ENCODE data around the gene TMEM115.

TMEM115 gene

DNA sequence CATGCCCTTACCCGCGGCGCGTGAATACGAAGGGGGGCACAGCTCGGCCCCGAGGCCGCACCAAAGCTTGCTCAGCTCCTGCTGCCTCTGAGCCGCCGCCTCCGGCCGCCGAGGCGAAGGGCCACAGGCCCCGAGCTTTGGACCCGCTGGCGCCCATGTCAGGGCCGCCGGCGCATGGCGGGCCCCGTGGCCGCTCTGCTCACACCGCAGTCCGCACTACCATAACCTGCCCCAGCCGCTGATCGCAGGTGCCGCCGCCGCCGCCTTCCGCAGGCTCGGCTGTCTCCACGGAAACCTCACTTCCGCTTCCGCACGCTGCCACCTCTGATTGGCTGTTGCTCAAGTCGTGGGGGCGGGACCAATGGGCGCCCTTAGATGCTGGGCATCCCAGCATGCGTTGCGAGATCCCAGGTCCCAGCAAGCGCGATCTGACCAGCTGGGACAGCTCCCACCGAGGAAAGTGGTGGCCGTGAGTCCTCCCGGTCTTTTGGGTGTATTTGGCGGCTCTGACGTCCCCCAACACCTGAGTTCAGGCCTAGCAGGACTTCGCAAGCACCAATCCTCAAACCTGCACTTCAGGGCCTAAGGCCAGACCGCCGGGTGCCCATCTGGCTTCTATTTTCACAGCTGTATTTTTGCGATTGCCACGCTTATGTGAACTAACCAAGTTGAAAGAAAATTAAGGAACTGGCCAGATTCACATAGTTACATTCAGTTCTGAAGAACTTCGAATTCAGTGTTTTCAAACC is 31.2 kb downstream of the TMEM115 start, which contains the start of gene TUSC2:
Gene TUSC2 (minus strand): TSS at position 281 of the 749 bp plus-strand sequence. CDS start 124 bp downstream, at position 157.
- peak; percentile 91 to 93 for DNase-seq

DNA sequence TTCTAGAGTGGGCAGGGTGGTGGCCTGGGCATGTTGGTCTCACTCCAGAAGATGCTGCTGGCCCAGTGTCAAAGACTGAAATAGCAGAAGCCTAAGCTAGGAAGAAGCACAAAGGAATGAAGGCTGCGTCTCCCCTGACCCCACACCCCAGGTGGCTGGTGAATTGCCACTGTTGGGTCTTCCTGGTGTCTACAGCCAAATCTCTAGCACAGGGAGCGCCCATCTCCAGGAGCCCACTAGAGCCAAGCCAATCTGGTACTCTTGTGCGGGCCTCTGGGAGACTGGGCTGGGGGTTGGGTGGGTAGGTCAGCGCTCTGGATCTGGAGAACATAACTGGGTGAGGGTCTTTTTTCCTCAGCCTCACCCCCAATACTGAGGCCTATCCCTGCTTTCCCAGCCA is 32.2 kb downstream of the TMEM115 start:
- DNase-seq: no peak

DNA sequence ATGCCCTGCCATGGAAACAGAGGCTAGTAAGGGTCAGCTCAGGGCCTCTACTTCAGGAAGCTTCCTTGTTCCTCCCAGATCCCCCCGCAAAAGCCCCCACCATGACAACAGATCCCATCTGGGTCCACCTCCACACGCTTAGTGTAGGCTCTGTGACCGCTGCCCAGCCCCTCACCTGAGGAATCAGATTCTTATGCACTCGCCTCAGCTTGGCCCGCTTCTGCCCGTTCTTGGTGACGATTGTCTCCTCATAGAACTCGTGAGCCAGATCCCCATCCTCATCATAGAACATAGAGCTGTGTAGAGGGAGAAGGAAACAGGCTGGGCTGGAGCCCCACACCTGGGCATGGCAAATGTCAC is 33.2 kb downstream of the TMEM115 start:
- no peak for DNase-seq

DNA sequence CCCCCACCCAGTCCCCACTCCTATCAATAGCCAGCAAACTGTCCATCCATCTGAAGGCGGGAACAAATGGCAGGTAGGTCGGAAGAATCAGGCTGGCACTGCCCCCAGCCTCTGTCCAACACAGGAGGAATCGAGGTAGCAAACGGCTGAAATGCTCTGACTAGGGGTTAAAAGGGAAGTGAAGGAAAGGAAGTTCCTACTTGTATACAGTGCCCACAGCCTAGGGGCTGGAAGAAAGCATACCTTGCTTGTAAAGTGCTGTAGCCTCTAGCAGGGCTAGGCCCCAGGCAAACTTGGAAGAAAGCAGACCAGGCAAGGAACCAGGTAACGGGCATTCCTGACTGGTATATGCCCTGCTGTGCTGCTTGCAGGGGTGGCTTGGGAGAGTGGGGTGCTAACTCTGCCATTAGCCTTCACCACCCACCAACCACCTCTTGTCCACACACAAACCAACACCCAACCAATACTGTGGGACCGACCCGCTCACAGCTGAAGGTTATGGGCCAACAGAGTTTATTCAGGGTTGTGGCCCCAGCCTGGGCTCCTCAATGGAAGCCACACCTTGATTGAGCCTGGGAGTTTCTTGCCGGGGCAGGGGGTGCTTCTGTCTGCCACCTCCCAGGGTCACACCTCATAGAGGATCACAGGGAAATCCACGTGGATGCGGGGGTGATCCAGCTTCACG is 33.7 kb downstream of the TMEM115 start:
- DNase-seq: no peak

DNA sequence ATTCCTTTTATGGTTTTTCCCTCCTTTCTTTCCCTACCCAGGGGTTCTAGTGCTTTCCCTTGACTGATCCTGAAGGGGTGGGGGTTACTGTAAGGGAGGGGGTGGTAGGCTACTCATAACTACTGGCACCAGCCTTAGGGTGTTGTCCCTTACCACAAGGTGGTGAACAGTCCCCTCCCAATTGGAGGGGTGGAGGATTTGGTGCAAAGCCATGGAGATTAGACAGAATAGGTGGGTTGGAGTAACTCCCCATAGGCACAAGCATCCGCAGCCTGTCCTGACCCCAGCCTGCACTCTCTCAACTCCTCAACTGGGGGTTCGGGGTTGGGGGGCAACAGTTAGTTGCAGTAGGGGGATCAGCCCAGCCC is 34.2 kb downstream of the TMEM115 start:
- no peak for DNase-seq

DNA sequence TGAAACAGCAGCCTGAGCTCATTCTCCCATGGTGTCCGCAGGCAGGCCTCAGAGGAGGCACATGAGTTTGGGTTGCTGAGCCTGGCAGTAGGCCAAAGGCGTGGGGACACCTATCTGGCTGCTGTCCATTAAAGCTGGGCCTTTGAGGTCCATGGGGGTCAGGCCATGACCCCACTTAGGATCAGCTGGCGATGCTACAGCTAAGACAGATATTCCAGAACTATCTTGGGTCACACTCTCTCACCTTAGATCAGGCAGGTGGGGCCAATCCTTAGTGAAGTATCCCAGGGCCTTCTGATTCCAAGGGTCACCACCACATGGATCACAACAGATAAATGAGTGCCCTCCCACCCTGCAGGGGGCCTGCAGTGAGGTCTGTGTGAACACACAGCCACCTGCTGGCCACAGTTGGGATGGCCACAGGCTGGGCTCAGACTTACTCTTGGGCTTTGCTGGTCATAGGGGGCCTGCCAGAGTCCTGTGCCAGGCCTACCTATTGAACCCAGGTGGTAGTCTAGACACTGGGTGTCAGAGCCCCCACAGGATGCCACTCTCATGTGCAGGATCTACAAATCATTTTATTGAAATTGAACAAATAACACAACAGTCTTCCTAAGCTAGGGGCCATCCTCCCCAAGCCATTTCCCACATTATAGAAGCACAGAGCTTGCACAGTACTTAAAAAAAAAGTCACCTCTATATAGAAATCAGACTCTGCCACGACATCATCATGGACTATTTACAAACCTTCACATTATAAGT is 34.8 kb downstream of the TMEM115 start:
- peak; percentile 37 to 63 for DNase-seq

DNA sequence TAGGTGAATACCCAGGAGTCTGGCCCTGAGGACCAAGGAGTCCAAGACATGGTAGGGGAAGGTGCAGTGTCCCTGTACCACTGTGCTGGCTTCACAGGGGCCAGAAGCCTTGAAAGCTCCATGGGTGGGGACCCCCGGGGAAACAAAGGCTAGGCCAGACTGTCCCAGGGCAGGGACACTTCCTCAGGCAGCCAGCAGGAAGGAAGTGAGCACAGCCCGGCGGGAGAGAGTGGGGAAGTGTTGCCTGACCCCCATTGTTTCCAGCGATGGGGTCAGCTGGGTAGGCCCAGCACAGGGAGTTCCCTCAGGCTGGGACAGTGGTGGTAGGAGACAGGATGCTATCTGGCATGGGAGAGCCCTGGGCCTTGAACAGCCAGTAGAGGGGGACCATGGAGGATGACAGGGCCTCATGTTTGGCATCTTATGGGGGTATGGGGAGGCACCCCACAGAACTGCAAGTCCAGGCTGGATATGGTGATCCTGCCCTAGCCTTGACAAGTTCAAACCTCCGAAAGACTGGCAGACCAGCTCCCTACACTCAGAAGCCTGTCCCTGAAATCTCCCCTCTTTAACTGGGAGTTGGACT is 35.6 kb downstream of the TMEM115 start:
- DNase-seq: no peak

DNA sequence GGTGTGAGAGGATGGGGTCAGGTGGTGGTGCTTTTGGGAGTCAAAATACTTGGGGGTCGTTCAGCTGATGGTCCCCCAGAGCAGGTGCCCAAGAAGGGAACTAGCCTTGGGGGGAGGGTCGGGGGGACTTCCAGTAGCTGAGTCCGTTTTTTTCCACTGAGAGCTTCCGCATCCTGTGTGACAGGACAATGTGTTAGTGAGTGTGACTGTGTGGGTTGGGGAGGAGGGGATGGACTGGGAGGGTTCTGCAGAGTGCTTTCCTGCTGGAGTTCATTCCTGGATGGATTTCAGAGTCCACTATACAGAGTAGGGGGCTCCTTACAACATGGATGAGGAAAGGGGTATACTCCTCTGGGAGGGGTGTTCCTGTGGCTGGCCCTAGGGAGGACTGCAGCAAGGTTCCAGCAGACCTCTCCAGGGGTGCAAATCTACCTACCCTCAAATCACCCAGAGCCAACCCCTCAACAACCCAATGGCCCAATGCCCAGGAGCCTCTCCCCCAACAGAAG is 36.2 kb downstream of the TMEM115 start:
- no peak for DNase-seq

DNA sequence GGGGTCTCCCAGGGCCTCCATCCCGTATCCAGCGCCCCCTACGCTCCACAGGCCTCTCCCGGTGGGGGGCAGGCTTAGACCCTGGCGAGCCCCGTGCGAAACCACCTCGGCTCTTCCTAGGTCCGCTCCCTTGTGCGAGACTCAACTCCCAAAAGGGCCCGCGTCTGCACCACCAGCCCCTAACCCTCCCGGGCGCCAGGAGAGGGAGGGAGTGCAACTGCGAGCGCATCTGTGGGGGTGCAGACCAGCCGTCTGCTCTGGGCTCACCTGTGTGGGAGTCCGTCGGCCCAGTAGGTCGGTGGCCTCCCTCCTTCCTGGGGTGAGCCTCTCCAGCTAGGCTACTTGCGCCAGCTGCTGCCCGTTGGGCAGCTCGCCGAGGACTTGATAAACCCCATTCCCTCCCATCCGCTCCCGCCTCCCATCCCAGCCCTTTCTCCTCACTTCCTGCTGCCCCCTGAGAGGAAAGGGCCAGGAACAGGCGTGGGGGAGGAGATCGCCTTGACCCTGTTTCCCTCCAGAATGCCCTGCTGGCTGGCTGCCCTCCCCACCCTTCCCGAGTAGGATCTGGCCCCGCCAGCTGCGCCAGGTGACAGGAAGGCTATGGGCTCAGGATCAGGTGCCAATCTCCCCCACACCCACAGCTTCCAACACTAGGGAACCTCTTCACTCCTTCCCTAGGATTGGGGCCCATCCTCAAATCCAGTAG is 36.8 kb downstream of the TMEM115 start, which contains the start of gene HYAL2:
Gene HYAL2 (minus strand): TSS at position 360 of the 706 bp plus-strand sequence. CDS start 2,256 bp downstream, outside the sequence.
- DNase-seq: no peak

DNA sequence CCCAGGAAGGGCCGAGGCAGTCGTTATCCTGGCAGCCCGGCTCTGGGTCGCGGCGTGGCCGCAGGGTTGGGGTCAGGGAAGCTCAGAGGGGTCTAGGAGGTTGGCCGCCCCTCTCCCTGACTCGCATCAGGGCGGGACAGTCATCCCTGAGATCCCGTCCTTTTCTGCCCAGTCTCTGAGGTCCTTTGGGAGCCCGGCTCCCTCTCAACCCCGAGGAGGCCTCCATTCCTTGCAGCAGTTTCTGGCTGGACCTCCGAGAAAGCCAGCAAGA is 37.3 kb downstream of the TMEM115 start:
- no peak for DNase-seq

DNA sequence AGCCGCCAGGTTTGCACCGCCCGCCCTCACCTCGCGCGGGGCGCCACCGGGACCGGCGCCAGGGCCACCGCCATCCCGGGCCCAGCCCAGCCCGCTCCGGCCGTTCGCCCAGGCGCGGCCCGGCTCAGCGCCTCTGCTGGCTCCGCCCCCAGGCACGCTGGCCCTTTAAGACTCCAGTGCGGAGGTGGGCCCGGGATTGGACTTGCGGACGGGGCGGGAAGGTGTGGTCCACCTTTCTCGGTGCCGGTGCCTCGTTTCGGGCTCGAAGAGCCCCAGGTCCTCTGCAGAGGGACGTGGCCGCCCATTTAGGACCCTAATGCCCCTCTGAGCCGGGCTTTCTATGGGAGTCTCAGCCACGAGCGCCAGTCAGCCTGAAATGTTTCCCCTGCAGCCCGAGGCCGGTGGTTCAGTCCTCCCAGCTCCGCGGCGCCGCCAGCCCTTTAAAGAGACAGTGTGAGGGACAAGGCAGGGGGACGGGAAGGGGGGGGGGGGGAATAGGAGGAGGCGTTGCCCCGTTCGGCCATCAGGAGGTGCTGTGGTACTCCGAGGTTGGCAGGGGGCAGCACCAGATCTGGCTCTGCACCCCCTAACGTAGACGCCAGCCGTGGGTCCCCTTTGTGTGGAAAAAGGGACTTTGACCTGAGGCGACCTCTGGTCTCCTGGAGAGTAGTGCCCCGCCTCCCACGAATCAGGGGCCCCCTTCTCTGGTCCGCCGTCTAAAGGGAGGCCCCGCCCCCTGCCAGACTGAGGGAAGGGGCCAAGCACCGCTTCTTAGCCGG is 37.8 kb downstream of the TMEM115 start:
- peak; percentile 80 to 81 for DNase-seq

DNA sequence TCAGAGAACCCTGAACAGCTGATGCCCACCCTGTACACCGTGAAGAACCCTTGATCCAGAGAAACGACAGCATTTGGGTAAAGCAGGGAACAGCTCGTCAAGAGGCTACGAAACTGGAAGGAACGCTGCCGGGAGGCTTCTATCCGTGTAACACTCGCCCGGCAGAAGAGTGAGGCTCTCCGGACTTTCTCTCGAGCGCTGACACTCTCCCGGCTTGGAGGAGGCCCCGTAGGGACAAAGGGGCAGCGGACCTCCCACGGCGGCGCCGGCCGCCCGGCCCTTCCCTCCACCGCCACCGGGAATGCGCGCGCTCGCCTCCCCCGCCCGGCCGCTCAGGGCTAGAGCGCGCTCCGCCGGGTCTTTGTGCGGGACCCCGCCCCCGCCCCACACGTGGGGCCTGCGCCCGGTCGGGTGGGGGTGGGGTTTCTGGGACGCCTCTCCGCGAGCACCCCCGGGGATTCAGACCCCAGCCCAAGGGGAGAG is 38.4 kb downstream of the TMEM115 start:
- DNase-seq: peak; percentile 65 to 66

DNA sequence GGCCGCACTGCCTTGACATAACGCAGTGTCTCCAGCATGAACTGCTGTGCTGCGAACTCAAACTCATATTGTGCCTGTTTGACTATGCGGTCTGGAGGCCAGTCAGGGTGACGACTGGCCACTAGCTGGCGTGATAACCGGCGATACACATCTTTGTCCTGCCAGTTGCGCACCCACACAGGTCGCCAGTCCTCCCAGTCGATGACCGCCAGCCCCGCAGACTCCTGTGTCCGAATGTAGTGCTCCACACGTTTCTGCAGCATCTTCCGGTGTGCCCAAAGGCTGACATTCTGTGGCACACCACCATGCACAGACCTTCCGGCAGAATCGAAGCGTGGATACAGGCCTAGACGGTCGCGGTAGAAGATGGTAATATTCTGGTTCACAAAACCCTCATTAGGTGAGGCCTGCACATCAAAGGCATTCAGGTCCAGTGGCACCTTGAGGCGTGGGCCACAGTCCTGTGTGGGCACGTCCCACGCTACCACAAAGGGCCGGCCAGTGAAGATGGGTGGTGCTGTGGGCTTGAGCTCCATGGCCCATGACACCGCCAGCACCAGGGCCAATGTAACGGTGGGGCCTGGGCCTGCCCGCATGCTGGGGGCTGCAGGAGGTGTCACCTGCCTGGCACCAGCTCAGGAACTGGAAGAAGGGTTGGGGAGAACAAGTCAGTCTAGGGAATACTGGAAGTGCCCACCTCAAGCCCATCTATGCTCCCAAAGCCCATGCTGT is 39.3 kb downstream of the TMEM115 start:
- no peak for DNase-seq

DNA sequence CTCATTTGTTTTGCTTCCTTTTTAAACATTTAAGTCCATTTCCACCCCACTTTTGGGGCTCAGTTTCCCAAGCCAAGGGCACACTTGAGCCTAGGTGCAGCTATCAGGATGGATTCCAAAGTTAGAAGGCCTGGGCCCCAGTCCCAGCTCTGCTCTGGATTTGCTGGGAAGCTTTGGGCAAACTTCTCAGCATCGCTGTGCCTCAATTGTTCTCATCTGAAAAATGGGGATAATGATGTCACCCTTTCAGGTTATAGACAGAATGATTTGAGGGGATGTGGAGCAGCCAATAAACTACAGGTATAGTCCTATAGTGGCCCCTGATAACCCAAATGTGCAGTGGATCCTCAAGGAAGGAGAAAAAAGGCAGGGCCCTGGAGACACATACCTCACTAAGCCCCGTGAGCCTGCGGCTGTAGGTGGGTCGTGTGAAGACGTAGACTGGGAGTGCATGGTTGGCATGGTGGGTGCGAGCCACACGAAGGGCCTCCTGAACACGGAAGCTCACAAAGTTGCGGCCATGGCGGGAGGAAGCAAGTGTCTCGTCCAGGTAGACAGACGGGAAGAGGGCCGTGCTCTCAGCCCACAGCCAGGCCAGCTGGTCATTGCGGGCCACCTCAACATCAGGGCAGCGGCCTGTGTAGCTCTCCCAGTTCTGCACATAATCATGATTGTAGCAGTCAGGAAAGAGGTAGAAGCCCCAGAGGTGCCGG is 40.0 kb downstream of the TMEM115 start:
- DNase-seq: no peak

DNA sequence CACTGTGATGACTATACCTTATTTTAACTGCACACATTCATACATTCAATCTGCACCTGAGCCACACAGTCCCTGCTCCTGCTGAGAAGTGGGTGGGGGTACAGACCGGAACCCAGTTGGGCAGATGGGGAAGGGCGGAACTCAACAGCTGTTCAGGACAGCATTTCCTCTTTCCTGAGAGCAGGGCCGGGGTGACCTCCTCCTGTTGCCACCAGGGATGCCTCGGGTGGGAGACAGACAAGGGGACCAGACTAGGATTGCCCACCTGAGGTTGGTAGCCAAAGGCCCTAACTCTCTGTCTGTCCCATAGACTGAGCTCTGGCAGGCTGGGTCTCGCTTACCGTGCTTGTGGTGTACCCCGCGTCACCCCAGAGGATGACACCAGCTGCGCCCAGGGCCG is 40.7 kb downstream of the TMEM115 start:
- no peak for DNase-seq

DNA sequence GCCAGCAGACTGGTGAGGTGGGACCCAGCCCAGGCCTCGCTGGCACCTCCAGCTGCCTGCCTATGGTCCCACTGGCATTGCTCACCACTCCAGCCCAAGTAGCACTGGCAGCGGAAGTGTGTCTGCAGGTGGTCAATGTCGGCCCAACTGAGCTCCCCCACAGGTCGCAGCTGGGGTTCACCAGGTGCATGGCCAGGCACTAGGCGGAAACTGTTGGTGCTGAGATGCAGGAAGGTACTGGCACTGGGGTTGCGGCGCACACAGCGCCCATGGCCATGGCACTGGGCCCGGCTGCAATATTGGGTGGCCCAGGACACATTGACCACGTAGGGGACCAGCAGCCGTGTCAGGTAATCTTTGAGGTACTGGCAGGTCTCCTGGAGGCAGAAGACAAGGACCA is 41.2 kb downstream of the TMEM115 start:
- no peak for DNase-seq

DNA sequence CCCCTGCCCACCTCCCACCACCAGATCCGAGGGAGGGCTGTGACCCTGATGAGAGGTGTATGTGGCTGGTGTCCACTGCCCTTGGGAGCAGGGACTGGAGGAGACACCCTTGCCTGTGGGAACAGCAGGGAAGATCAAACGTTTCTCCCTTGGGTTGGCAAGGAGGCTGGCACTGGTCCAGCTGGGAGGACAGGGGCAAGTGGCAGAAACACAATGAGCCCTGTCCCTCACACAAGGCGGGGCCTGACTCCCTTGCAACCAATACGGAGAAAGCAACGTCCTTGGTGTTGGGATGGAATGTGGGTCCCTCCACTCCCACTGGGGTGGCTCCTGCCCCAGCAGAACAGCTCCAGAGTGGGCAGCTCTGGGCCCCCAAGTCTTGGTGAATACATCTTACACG is 42.0 kb downstream of the TMEM115 start:
- no peak for DNase-seq

DNA sequence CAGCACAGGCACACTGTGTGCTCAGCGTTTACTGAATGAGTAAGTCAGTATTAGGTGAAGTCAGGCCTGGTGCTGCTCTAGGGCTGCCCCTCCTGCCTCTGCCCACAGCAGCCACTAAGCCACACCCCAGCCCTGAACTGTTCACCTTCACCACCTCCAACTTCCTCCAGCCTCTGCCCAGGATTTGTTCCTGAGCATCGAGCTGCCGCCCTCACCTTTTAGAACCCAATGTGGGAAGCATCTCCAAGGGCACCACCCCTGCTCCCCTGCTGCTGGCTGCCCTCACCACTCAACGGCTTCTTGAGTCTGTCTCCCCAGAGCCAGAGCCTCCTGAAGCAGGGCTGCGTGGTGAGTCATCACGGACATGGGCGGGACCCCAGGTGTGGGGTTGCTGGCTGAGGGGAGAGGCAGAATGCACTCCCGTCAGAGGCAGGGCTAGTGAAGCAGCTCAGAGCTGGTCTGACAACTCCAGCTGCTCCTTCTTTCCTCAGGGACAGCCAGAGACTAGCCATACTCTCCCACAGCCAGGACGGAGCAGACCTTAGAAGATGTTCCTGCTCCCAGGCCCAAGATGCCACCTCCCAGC is 42.6 kb downstream of the TMEM115 start:
- peak; percentile 42 to 64 for DNase-seq

DNA sequence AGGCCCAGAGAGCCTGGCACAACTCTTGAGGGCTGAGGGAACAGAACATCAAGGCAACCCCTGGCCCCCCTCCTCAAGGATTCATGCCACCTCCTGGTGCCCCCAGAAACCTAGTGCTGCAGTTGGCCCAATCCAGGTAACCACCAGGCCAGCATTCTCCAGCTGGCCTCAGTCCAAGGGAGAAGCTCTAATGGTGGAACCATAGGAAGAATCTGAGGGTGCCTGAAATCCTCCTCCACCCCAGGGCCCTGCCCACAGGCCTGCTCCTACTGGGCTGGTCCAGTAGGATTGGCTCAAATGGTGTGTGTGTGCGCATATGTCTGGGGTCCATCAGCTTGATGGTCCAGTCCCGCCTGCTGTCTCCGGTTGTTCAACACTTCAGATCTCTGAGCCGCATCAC is 44.5 kb downstream of the TMEM115 start:
- DNase-seq: no peak

DNA sequence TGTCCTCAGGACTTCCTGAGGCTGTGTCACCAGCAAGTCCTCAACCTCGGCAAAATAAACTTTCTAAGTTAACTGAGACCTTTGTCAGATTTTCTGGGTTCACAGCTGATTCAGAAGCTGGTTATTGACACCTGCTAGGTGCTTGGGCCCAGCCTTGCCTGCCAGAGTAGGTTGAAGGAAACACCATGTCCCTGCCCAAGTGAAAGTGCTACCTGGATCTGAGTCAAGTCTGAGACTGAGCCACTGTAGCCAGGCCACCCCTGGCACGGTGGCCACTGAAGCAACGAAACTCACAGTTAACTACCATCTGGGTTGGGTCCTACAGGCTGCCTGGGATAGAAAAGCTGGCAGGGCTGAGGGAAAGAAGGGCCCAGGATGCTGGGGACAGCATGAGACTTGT is 45.0 kb downstream of the TMEM115 start:
- no peak for DNase-seq
